B cell (primary cell): ENCODE measurements around the gene GLCE. TPM values are rescaled to one million over a fixed set of nuclear protein-coding genes. Genes with fewer than 3 reads are reported as not detected.

ENCODE experiments used
- ATAC-seq: fragments of 200-7000 bp; cut with Tn5 transposase; one replicate; pipeline ENCODE4 v1.10.0; 2021; ENCODE audit warnings: low read depth, mild to moderate bottlenecking, moderate number of reproducible peaks, moderate library complexity
- CTCF ChIA-PET: fragments of 350-600 bp; sonication (Branson Sonifier 250); formaldehyde crosslinking; loops from one replicate; lab custom pipeline; 2021; ENCODE audit warnings: antibody characterized with exemption, inconsistent platforms; lab: Charles Lee
- POLR2A ChIA-PET: fragments of 350-600 bp; sonication (Branson Sonifier 250); formaldehyde crosslinking; loops from one replicate; lab custom pipeline; 2021; ENCODE audit warnings: antibody characterized with exemption; lab: Charles Lee
- DNase-seq: peaks from one replicate; pipeline ENCODE4 v3.0.0; 2013
- H2AFZ ChIP-seq: 2 replicates; pipeline ENCODE4 v1.6.1; 2012; ENCODE audit warnings: mild to moderate bottlenecking, low read depth, low read length; ENCODE audit not compliant: insufficient read depth, poor library complexity, severe bottlenecking
- H3K27ac ChIP-seq, 2 donors: 1 replicate in 1 of 2; 2 replicates in 1 of 2; pipeline ENCODE4 v1.5.1; 2012 to 2013; ENCODE audit warnings: low read length in 2 of 2, mild to moderate bottlenecking in 2 of 2, moderate library complexity in 1 of 2
- H3K27me3 ChIP-seq, 4 experiments: fragments of 200-600 bp in 1 of 4; sonication (generic) in 1 of 4; replicated peaks in 1 of 4; 1 replicate in 2 of 4; 2 replicates in 2 of 4; pipeline versions ENCODE4 v1.6.1 to v1.7.0; 2013 to 2016; ENCODE audit warnings: low read length in 3 of 4, mild to moderate bottlenecking in 2 of 4, mixed read lengths in 1 of 4, moderate library complexity in 1 of 4; ENCODE audit not compliant: insufficient read depth in 4 of 4, control insufficient read depth in 3 of 4; ENCODE audit errors: control extremely low read depth in 1 of 4
- H3K36me3 ChIP-seq, 2 experiments: replicated peaks in 1 of 2; 1 replicate in 1 of 2; 2 replicates in 1 of 2; pipeline versions ENCODE4 v1.6.1 to v1.7.1; 2013; ENCODE audit warnings: low read length in 1 of 2; ENCODE audit not compliant: insufficient read depth in 2 of 2, control insufficient read depth in 1 of 2; ENCODE audit errors: control extremely low read depth in 1 of 2, extremely low read depth in 1 of 2
- H3K4me1 ChIP-seq, 2 donors: fragments of 200-600 bp in 1 of 2; sonication (generic) in 1 of 2; 1 replicate in 1 of 2; 2 replicates in 1 of 2; pipeline versions ENCODE4 v1.5.1 to v1.6.1; 2013 to 2017; ENCODE audit warnings: low read length in 2 of 2; ENCODE audit not compliant: control insufficient read depth in 2 of 2, insufficient read depth in 2 of 2
- H3K4me2 ChIP-seq: replicated peaks from 2 replicates; pipeline ENCODE3; 2012; ENCODE audit warnings: mild to moderate bottlenecking, low read depth, low read length; ENCODE audit not compliant: poor library complexity, severe bottlenecking
- H3K4me3 ChIP-seq, 5 experiments: fragments of 200-600 bp in 1 of 5; sonication (generic) in 1 of 5; 1 replicate in 3 of 5; 2 replicates in 2 of 5; pipeline versions ENCODE4 v1.5.1 to v1.7.0; 2011 to 2016; ENCODE audit warnings: low read length in 4 of 5, mild to moderate bottlenecking in 4 of 5, low read depth in 2 of 5, control low read depth in 1 of 5, moderate library complexity in 1 of 5; ENCODE audit not compliant: insufficient read depth in 1 of 5; ENCODE audit errors: control extremely low read depth in 1 of 5, extremely low read depth in 1 of 5
- H3K79me2 ChIP-seq: fragments of 200-600 bp; sonication (generic); one replicate; pipeline ENCODE4 v1.6.0; 2016; ENCODE audit warnings: low read length; ENCODE audit not compliant: control insufficient read depth, insufficient read depth
- H3K9ac ChIP-seq: fragments of 200-600 bp; sonication (generic); 2 replicates; pipeline ENCODE4 v1.6.1; 2017; ENCODE audit warnings: mild to moderate bottlenecking, low read length, moderate library complexity
- H3K9me3 ChIP-seq, 3 donors: one replicate each; pipeline versions ENCODE4 v1.6.1 to v1.7.1; 2013; ENCODE audit warnings: low read length in 2 of 3; ENCODE audit not compliant: control insufficient read depth in 2 of 3, insufficient read depth in 1 of 3; ENCODE audit errors: control extremely low read depth in 1 of 3
- H4K20me1 ChIP-seq: 2 replicates; pipeline ENCODE4 v1.6.0; 2012; ENCODE audit warnings: mild to moderate bottlenecking, low read length; ENCODE audit not compliant: insufficient read depth, control insufficient read depth, poor library complexity, severe bottlenecking
- H3K27ac Mint-ChIP-seq: one replicate; pipeline ENCODE4 v1.8.0; 2021; ENCODE audit warnings: mixed read lengths
- H3K27me3 Mint-ChIP-seq: one replicate; pipeline ENCODE4 v1.8.0; 2021; ENCODE audit warnings: mixed read lengths
- H3K4me1 Mint-ChIP-seq: one replicate; pipeline ENCODE4 v1.8.0; 2021; ENCODE audit warnings: mixed read lengths
- H3K4me3 Mint-ChIP-seq: one replicate; pipeline ENCODE4 v1.8.0; 2021; ENCODE audit warnings: mixed read lengths
- H3K9me3 Mint-ChIP-seq: one replicate; pipeline ENCODE4 v1.8.0; 2022; ENCODE audit warnings: mixed read lengths; ENCODE audit not compliant: insufficient read depth
- CTCF ChIP-seq: fragments of 200-600 bp; IDR thresholded peaks from one replicate; pipeline ENCODE4 v1.8.0; 2022; ENCODE audit warnings: antibody characterized with exemption, mild to moderate bottlenecking
- EZH2 ChIP-seq: IDR thresholded peaks from 2 replicates; pipeline ENCODE4 v1.6.1; 2012; ENCODE audit warnings: borderline replicate concordance, low read depth, mild to moderate bottlenecking, moderate library complexity, low read length; ENCODE audit not compliant: insufficient read depth, poor library complexity, severe bottlenecking
- WGBS: methylation state at CpG from one replicate; pipeline ENCODE4 v1.1.5; 2013; ENCODE audit warnings: missing lambda C conversion rate; ENCODE audit not compliant: insufficient coverage; 5-methylcytosine and 5-hydroxymethylcytosine counted together
- intact Hi-C: fragments of 100-400 bp; cut with micrococcal nuclease; formaldehyde crosslinking; loops from one replicate; pipeline ENCODE4 v1.10.0; 2022
- polyA plus RNA-seq: library from polyadenylated mRNA; depleted of rRNA; stranded (reverse); fragments of >200 nt; gene quantifications from 2 replicates; pipeline ENCODE4 v1.2.3, GENCODE V29; 2012
- total RNA-seq, 2 donors: library from RNA; stranded (reverse); fragments of 120-200 nt in 1 of 2; gene quantifications; 1 replicate in 1 of 2; 2 replicates in 1 of 2; pipeline versions ENCODE4 v1.2.3 to v1.2.4, GENCODE V29; 2013 to 2022

The GLCE gene
- total and polyA plus RNA-seq, 2 donors (not counting 1 experiment from before 2014, with no cell fraction given) = 3.0 to 5.3 TPM

GRCh38 chr15:69319384-69320375 lies 159.2 kb downstream of the GLCE start:
- no peaks in the 10 kb centered on the region for H3K9me3 Mint-ChIP-seq
- ChIA-PET CTCF (no interaction called here), POLR2A (no interaction called here)
- no peak for DNase-seq
- TF ChIP-seq CTCF = no peak
- no peak for TF ChIP-seq EZH2
- Histone ChIP-seq H3K4me3 (no peak overlapping the region), H3K4me2 (no peak overlapping the region), H3K9me3 (no peaks in the 10 kb centered on the region), H3K4me1 (no peaks in the 10 kb centered on the region), H4K20me1 (no peaks in the 10 kb centered on the region), H2AFZ (no peak overlapping the region), H3K9ac (no peak overlapping the region), H3K36me3 (no peaks in the 10 kb centered on the region), H3K79me2 (no peaks in the 10 kb centered on the region), H3K27me3 (peaks cover 0 to 2% (median 0%) of the 10 kb centered on the region in 4 experiments), H3K27ac (no peak overlapping the region)
- 46% methylated on average over 16 of the region's 19 CpGs for WGBS
- ATAC-seq = no peak
- H3K27me3 Mint-ChIP-seq = peaks cover 24% of the 10 kb centered on the region
- H3K27ac Mint-ChIP-seq = no peak overlapping the region
- no peaks in the 10 kb centered on the region for H3K4me1 Mint-ChIP-seq
- no peak overlapping the region for H3K4me3 Mint-ChIP-seq
- intact Hi-C loops = no loop called here

GRCh38 chr15:69320977-69321554 lies 160.6 kb downstream of the GLCE start:
- Histone ChIP-seq H3K4me1 (no peaks in the 10 kb centered on the region), H3K79me2 (no peaks in the 10 kb centered on the region), H2AFZ (no peak overlapping the region), H4K20me1 (no peaks in the 10 kb centered on the region), H3K27me3 (peaks cover 0 to 2% (median 0%) of the 10 kb centered on the region in 4 experiments), H3K9ac (no peak overlapping the region), H3K36me3 (no peaks in the 10 kb centered on the region), H3K9me3 (no peaks in the 10 kb centered on the region), H3K4me3 (no peak overlapping the region), H3K27ac (no peak overlapping the region), H3K4me2 (no peak overlapping the region)
- 48% methylated on average over 4 of the region's 7 CpGs for WGBS
- no peak for ATAC-seq
- CTCF ChIA-PET = no interaction called here
- peaks cover 30% of the 10 kb centered on the region for H3K27me3 Mint-ChIP-seq
- no peaks in the 10 kb centered on the region for H3K4me1 Mint-ChIP-seq
- intact Hi-C loops = no loop called here
- H3K27ac Mint-ChIP-seq = no peak overlapping the region
- POLR2A ChIA-PET = no interaction called here
- H3K4me3 Mint-ChIP-seq = no peak overlapping the region
- TF ChIP-seq EZH2 (no peak), CTCF (no peak)
- no peak for DNase-seq
- H3K9me3 Mint-ChIP-seq = no peaks in the 10 kb centered on the region
